ENCODE measurements around the gene TAF11.
"Not testable (repeated sequence)": the region's sequence is repeated elsewhere in the genome, so short reads cannot be mapped to it uniquely, and the experiment has no call there.

The TAF11 gene

DNA sequence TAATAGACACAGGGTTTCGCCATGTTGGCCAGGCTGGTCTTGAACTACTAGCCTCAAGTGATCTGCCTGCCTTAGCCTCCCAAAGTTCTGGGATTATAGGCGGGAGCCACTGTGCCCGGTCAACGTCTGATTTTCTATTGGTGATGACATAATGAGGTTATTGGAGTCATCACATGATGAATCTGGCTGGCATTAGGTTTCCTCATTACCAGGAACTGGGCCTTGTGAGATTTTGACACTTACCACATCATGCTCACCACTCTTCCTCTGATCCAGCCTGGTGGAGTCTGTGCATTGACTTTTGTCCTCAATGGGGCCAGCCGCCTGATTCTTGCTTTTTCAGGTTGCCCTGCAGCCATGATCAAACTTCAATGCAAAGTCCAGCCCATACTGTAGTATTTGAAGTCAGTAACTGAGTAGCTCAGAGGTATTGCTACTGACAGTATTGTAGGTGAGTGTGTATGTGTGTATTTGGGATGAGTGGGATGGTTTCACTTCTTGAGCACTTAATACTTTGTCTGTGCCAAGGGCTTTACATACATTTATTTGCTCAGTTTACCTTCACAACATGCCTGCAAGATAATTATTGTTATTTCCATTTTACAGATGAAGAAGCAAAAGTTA, 17.3 kb upstream of the TAF11 start:
- DNase-seq, result no peak

- DNase-seq, result peak; percentile 35
Measured at GRCh38 chr6:34901930-34902329, 14.1 kb upstream of the TAF11 start.

DNA sequence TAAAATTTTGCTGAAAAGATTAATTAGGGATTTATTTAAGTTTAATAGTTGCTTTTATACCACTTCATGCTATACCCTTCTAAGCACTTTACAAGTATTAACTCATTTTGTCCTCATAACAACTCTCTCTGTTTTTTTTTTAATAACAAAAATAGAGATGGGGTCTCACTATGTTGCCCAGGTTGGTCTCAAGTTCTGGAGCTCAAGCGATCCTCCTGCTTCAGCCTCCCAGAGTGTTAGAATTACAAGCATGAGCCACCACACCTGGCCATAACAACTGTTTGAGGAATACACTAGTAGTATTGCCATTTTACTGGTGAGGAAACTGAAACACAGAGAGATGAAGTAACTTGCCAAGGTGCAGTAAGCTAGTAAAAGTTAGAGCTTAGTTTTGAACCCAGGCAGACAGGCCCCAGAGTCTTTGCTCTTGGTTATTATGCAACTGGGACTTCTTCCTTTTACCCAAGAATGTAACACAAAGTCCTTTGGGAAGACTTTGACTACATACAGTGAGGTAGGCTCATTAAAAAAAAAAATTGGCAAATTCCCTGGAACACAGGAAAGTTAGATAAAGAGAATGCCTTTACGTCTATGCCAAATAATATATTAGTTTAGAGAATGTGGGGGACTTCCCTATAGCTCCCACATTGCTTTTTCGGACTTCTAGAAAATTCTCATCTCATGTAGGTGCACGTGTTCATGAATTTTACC, 12.6 kb upstream of the TAF11 start:
- no peak for DNase-seq

GRCh38 chr6:34899748-34900147, 11.9 kb upstream of the TAF11 start:
- DNase-seq, result not testable (repeated sequence)

GRCh38 chr6:34897716-34898115, 9.9 kb upstream of the TAF11 start:
- DNase-seq, result no peak

GRCh38 chr6:34897130-34897529, 9.3 kb upstream of the TAF11 start:
- DNase-seq, result no peak

DNA sequence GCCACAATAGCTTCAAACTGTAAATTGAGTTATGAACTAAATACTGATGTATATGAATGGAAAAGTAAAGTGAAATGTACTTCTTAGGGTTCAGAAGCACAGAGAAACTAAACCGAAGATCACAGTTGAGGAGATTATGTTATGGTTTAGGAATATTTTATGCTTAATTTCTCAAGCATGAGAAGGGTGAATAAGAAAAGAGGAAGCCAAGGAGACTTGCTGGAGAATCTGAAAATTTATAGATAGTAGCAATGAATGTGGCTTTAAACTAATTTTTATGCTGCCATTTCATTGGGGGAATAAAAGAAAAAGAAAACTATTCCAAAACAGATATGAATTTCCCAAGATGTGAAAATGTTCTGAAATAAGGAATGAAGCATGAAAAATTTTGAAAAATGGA, 6.9 kb upstream of the TAF11 start:
- no peak for DNase-seq

DNA sequence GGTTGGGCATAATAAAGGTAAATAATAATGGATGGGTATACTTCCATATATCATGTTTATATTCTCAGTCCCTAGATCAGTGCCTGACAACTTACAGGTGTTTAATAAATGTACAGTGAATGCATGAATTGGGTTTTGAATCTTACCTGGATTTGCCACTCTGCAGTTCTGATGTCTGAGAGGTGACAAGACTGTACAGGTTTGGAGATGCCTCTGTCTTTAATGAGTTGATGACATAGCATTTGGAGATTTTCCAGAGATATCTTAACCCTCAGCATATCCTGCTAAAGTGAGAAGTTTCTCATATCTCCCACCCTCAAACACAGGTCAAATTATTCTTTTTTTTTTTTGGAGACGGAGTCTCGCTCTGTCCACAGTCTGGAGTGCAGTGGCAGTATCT, 3.5 kb upstream of the TAF11 start:
- DNase-seq, result no peak

- DNase-seq, result no peak
Measured at GRCh38 chr6:34890533-34890925, 2.7 kb upstream of the TAF11 start.

- DNase-seq, result peak; percentile 62
Measured at GRCh38 chr6:34888874-34889555, 1.2 kb upstream of the TAF11 start, which contains the start of gene ANKS1A. Gene ANKS1A, plus strand, starts transcription at chr6:34889255. Its CDS starts 148 bp downstream, at chr6:34889403.

DNA sequence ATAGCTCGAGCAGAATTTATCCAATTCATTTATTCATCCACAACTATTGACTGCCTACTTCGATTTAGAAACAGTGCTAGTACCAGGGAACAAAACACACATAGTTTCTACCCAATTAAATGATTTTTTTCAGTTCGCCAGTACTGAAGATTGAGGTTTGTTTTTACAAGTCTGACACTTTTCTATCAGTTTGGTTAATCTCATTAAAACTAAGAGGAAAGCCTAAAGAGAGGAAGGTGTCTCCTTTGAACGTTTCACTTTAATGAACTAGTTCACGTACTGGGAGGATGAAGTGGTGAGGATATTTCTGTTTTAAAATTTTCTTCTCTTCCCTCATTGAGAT, 643 bp upstream of the TAF11 start:
- no peak for DNase-seq

- DNase-seq, result not testable (repeated sequence)
Measured at GRCh38 chr6:34885837-34886236, 2.0 kb downstream of the TAF11 start.

- DNase-seq, result no peak
Measured at GRCh38 chr6:34884996-34885395, 2.8 kb downstream of the TAF11 start.

GRCh38 chr6:34884073-34884472, 3.8 kb downstream of the TAF11 start:
- not testable (repeated sequence) for DNase-seq

DNA sequence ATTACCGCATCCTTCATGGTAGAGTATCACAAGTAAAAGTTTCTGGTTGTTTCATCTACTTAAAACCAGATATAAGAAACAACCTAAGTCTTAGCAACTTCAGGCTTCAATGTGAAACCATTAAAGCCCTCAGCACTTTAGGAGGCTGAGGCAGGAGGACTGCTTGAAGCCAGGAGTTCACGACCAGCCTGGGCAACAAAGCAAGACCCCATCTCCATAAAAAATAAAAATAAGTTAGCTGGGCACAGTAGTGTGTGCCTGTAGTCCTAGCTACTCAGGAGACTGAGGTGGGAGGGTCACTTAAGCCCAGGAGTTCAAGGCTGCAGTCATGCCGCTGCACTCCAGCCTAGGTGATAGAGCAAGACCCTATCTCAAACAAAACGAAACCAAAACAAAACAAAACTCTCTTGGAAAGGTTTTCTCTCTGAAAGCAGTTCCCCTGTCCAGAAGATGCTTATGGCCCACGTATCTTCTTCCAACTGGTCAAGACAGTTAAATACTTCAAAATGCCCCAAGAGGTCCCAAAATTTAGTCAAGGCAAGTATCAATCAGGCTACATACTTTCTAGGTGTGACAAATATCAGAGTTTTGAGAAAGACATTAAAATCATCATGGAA, 9.9 kb downstream of the TAF11 start:
- no peak for DNase-seq

DNA sequence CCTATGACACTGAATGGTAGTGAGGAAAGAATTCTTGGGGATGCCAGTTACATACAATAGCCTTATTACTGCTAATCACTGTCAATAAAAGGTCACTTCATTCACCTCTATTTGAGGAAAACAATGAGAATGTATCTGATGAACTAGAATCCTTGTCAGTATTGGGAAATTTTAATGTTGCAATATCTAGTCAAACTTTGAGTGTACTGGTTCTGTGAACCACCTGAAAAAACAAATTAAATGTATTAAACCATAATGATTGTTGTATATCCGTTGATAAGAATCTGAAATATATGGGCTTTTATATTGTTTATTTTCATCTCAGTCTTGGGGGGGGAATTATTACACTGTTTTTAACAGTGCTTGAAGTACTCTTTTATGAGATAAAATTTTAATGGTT, 10.6 kb downstream of the TAF11 start:
- DNase-seq, result no peak

DNA sequence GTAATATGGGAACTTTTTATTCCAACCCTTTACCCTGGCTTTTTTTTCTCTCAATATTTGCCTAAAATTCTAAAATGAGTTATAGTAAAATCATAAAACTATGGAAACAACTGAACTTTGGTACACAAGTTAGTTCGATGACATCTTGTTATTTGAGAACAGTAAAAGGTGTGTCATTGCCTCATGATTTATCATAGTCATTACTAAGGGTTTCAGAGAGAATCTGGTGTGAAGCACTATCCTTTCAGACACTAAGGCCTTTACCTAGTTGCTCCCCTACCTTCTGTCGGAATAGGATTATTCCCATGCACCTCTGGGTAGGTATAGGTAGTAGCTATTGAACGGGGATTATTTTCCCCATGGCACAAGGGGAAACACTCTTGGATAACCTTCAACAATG, 11.4 kb downstream of the TAF11 start:
- DNase-seq, result no peak

GRCh38 chr6:34875292-34876213, 12.3 kb downstream of the TAF11 start:
- DNase-seq, result no peak

DNA sequence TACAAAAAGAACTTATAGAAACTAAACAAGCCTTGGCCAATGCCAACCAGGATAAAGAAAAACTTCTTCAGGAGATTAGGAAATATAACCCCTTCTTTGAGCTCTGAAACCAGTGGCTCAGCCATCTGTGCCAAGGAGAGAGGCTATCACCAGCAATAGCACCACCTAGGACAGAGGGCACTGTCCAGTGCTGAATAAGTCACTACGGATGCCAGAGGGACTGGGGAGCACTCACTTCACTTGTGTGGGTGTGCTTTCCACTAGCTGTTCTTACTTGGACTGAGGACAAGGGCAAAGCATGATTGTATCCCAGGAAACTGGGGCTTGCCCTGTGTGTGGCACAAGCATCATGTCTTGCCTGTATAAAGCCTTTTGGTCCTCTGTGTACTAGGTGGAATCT, 15.5 kb downstream of the TAF11 start:
- no peak for DNase-seq

GRCh38 chr6:34871853-34872252, 16.0 kb downstream of the TAF11 start:
- no peak for DNase-seq

DNA sequence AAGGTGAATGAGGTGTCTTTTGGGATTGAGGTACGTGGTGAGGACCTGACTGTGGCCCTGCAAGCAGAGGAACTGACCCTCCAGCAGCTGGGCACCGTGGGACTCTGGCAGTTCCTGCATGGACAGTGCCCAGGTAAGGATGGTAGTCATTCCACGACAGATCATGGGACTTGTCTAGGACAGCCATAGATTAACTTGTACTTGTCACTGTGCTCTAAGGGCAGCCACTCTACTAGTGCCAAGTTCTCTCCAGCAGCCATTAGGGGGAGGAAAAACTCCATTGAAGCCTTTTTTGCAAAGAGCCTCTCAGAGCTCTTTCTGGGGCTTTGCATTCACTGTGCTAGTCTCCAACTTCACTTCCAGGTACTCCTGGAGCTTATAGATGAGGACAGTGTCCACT, 20.4 kb downstream of the TAF11 start:
- no peak for DNase-seq

- no peak for DNase-seq
Measured at GRCh38 chr6:34866509-34866908, 21.3 kb downstream of the TAF11 start.

DNA sequence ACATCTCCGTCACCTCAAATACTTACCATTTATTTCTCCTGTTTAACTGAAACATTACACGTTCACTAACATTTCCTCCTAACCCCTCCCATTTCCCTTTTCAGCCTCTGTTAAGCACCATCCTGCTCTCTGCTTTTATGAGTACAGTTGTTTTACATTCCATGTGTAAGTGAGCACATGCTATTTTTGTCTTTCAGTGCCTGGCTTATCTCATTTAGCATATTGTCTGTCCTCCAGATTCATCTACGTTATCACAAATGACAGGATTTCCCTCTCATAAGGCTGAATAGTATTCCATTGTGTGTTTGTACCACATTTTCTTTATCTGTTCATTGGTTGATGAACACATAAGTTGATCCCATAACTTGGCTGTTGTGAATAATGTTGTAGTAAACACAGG, 22.7 kb downstream of the TAF11 start:
- DNase-seq, result no peak
